HepG2 (cell line): ENCODE results near the gene GIMAP8. TPM values are rescaled to one million over a fixed set of nuclear protein-coding genes. Genes with fewer than 3 reads are reported as not detected.

Experiments used
- FLYWCH1 ChIP-seq: sonication (generic); formaldehyde crosslinking; IDR thresholded peaks from 2 replicates; pipeline ENCODE4 v1.8.1; 2023; ENCODE audit warnings: mild to moderate bottlenecking, missing genetic modification reagents
- HNRNPL ChIP-seq: fragments of 200-400 bp; formaldehyde crosslinking; IDR thresholded peaks from 2 replicates; pipeline ENCODE4 v1.6.1; 2017; ENCODE audit warnings: mild to moderate bottlenecking, low read depth, low read length
- HNRNPLL ChIP-seq: fragments of 200-400 bp; formaldehyde crosslinking; IDR thresholded peaks from 2 replicates; pipeline ENCODE4 v1.6.1; 2017; ENCODE audit warnings: mild to moderate bottlenecking, low read depth, low read length; ENCODE audit not compliant: poor library complexity, severe bottlenecking
- MIXL1 ChIP-seq: IDR thresholded peaks from 2 replicates; pipeline ENCODE4 v1.6.1; 2016
- PHB2 ChIP-seq: fragments of 450-650 bp; IDR thresholded peaks from 2 replicates; pipeline ENCODE4 v1.6.1; 2018; ENCODE audit not compliant: partially characterized antibody
- PHF8 ChIP-seq: sonication (generic); formaldehyde crosslinking; IDR thresholded peaks from 2 replicates; pipeline ENCODE4 v1.5.0; 2020; ENCODE audit warnings: missing genetic modification reagents
- ZMYM2 ChIP-seq: sonication (generic); formaldehyde crosslinking; IDR thresholded peaks from 2 replicates; pipeline ENCODE4 v1.8.0; 2022; ENCODE audit warnings: mild to moderate bottlenecking, missing genetic modification reagents
- ZNF335 ChIP-seq: sonication (generic); formaldehyde crosslinking; IDR thresholded peaks from 2 replicates; pipeline ENCODE4 v1.4.0; 2020; ENCODE audit warnings: missing genetic modification reagents
- ZNF382 ChIP-seq: sonication (generic); formaldehyde crosslinking; IDR thresholded peaks from 2 replicates; pipeline ENCODE4 v1.5.0; 2020; ENCODE audit warnings: missing genetic modification reagents, mild to moderate bottlenecking, borderline replicate concordance
- ZNF790 ChIP-seq: sonication (generic); formaldehyde crosslinking; IDR thresholded peaks from 2 replicates; pipeline ENCODE4 v1.8.0; 2022; ENCODE audit warnings: missing genetic modification reagents, mild to moderate bottlenecking, borderline replicate concordance
- ZNF891 ChIP-seq: sonication (generic); formaldehyde crosslinking; IDR thresholded peaks from 2 replicates; pipeline ENCODE4 v1.5.0; 2020; ENCODE audit warnings: mild to moderate bottlenecking, missing genetic modification reagents
- polyA plus RNA-seq, 8 experiments: library from polyadenylated mRNA; depleted of rRNA in 3 of 8; stranded (reverse) in 7 of 8; unstranded in 1 of 8; fragments of >200 nt; fragmentation: Illumina TruSeq in 4 of 8; extraction: Trizol in 4 of 8; gene quantifications; 2 replicates each; pipeline versions ENCODE4 v1.2.1 to v1.2.3, GENCODE V29; 2011 to 2016; ENCODE audit warnings: low read depth in 4 of 8, missing spikeins in 1 of 8, mixed read lengths in 1 of 8; ENCODE audit not compliant: insufficient read depth in 1 of 8
- total RNA-seq, 5 experiments: library from RNA; depleted of rRNA; stranded (reverse); fragments of >200 nt; fragmentation: Illumina TruSeq; extraction: Trizol; gene quantifications; 2 replicates each; pipeline ENCODE4 v1.2.3, GENCODE V29; 2016; ENCODE audit warnings: low read depth in 1 of 5
- TF ChIP-seq, protein P1 (sequence below): IDR thresholded peaks from 2 replicates; pipeline ENCODE4 v1.6.1; 2016; ENCODE audit warnings: low read depth, missing genetic modification reagents, missing compliant biosample characterization
- TF ChIP-seq, protein P2 (sequence below): sonication (generic); formaldehyde crosslinking; IDR thresholded peaks from 2 replicates; pipeline ENCODE4 v1.8.1; 2023; ENCODE audit warnings: mild to moderate bottlenecking, moderate library complexity, missing genetic modification reagents
- TF ChIP-seq, protein P3 (sequence below): sonication (generic); formaldehyde crosslinking; IDR thresholded peaks from 2 replicates; pipeline ENCODE4 v1.4.0; 2020; ENCODE audit warnings: missing genetic modification reagents
- TF ChIP-seq, protein P4 (sequence below): sonication (generic); formaldehyde crosslinking; IDR thresholded peaks from 2 replicates; pipeline ENCODE4 v1.5.0; 2020; ENCODE audit warnings: missing genetic modification reagents, mild to moderate bottlenecking, borderline replicate concordance
- TF ChIP-seq, protein P5 (sequence below): sonication (generic); formaldehyde crosslinking; IDR thresholded peaks from 2 replicates; pipeline ENCODE4 v1.8.0; 2022; ENCODE audit warnings: mild to moderate bottlenecking, missing genetic modification reagents

Gene GIMAP8
- total and polyA plus RNA-seq, 2 of the 13 experiments (the other 11 are each of a cell fraction or from before 2014, with no cell fraction given), result not detected

DNA sequence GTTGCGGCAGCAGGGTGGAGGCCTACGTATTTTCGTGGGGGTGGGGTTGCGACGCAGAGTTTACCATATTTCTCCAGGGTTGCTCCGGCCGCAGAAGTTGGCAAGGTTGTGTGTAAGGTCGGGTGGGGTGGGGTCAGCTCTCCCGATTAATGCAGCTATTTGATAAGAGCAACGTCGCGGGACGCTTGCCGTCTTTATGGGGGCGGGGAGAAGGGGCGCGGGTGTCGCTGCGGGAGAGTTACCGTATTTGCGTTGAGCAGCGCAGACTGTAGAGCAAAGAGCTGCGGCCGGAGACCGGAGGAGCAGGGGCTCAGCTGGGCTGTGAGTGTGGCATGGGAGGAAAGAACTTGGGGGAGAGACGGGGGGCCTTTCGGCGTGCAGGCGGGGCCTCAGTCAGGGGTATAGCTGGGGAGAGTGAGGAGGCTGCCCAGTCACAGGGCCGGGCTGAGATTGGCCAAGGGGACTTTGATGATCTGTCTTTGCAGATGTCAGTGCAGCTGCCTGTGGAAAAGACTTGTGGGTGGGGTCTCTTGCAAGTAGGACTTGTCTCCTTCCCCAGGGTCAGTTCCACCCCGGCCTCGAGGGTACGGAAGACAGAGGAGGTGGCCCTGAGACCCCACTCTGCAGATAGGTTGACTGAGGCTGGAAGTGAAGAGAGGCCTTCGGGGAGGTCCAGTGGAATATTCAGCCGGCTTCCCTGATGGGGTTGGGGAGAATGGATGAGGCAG is 44.7 kb upstream of the GIMAP8 start (continued):
- TF ChIP-seq, protein P1, sequence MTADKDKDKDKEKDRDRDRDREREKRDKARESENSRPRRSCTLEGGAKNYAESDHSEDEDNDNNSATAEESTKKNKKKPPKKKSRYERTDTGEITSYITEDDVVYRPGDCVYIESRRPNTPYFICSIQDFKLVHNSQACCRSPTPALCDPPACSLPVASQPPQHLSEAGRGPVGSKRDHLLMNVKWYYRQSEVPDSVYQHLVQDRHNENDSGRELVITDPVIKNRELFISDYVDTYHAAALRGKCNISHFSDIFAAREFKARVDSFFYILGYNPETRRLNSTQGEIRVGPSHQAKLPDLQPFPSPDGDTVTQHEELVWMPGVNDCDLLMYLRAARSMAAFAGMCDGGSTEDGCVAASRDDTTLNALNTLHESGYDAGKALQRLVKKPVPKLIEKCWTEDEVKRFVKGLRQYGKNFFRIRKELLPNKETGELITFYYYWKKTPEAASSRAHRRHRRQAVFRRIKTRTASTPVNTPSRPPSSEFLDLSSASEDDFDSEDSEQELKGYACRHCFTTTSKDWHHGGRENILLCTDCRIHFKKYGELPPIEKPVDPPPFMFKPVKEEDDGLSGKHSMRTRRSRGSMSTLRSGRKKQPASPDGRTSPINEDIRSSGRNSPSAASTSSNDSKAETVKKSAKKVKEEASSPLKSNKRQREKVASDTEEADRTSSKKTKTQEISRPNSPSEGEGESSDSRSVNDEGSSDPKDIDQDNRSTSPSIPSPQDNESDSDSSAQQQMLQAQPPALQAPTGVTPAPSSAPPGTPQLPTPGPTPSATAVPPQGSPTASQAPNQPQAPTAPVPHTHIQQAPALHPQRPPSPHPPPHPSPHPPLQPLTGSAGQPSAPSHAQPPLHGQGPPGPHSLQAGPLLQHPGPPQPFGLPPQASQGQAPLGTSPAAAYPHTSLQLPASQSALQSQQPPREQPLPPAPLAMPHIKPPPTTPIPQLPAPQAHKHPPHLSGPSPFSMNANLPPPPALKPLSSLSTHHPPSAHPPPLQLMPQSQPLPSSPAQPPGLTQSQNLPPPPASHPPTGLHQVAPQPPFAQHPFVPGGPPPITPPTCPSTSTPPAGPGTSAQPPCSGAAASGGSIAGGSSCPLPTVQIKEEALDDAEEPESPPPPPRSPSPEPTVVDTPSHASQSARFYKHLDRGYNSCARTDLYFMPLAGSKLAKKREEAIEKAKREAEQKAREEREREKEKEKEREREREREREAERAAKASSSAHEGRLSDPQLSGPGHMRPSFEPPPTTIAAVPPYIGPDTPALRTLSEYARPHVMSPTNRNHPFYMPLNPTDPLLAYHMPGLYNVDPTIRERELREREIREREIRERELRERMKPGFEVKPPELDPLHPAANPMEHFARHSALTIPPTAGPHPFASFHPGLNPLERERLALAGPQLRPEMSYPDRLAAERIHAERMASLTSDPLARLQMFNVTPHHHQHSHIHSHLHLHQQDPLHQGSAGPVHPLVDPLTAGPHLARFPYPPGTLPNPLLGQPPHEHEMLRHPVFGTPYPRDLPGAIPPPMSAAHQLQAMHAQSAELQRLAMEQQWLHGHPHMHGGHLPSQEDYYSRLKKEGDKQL, result no peak
- TF ChIP-seq, protein P2, sequence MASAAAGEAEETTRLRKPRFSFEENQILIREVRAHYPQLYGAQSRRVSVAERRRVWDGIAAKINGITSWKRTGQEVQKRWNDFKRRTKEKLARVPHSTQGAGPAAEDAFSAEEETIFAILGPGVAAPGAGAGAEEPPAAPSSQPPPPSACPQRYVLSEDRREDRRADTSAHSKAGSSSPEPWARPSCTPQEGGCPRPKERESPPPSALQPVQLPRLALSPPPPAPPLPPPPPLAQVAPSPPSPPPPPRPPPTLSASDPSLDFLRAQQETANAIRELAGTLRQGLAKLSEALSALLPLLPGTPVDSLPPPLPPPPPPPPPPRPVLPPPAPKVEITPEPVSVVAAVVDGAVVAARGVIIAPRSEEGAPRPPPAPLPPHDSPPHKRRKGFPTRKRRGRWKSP (CRISPR knock-in tag), result peak; percentile 40; the same call in 1 of the 2 replicates
- TF ChIP-seq, protein P3, sequence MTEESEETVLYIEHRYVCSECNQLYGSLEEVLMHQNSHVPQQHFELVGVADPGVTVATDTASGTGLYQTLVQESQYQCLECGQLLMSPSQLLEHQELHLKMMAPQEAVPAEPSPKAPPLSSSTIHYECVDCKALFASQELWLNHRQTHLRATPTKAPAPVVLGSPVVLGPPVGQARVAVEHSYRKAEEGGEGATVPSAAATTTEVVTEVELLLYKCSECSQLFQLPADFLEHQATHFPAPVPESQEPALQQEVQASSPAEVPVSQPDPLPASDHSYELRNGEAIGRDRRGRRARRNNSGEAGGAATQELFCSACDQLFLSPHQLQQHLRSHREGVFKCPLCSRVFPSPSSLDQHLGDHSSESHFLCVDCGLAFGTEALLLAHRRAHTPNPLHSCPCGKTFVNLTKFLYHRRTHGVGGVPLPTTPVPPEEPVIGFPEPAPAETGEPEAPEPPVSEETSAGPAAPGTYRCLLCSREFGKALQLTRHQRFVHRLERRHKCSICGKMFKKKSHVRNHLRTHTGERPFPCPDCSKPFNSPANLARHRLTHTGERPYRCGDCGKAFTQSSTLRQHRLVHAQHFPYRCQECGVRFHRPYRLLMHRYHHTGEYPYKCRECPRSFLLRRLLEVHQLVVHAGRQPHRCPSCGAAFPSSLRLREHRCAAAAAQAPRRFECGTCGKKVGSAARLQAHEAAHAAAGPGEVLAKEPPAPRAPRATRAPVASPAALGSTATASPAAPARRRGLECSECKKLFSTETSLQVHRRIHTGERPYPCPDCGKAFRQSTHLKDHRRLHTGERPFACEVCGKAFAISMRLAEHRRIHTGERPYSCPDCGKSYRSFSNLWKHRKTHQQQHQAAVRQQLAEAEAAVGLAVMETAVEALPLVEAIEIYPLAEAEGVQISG (CRISPR knock-in tag), result 0 out of 2 replicates have a peak, but pooled peaks have one; percentile 12
- TF ChIP-seq ZNF790 (CRISPR knock-in tag) (no peak), PHF8 (peak; percentile 22; the same call in 1 of the 2 replicates), HNRNPL (no peak), ZNF382 (CRISPR knock-in tag) (no peak), ZNF891 (CRISPR knock-in tag) (no peak), ZMYM2 (0 out of 2 replicates have a peak, but pooled peaks have one; percentile 10), MIXL1 (CRISPR knock-in tag) (no peak), FLYWCH1 (CRISPR knock-in tag) (no peak), ZNF335 (CRISPR knock-in tag) (no peak), PHB2 (no peak), HNRNPLL (peak; percentile 54)
- TF ChIP-seq, protein P4, sequence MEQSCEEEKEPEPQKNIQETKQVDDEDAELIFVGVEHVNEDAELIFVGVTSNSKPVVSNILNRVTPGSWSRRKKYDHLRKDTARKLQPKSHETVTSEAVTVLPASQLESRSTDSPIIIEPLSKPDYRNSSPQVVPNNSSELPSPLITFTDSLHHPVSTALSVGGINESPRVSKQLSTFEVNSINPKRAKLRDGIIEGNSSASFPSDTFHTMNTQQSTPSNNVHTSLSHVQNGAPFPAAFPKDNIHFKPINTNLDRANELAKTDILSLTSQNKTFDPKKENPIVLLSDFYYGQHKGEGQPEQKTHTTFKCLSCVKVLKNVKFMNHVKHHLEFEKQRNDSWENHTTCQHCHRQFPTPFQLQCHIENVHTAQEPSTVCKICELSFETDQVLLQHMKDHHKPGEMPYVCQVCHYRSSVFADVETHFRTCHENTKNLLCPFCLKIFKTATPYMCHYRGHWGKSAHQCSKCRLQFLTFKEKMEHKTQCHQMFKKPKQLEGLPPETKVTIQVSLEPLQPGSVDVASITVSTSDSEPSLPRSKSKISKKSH (CRISPR knock-in tag), result peak; percentile 54; the same call in 1 of the 2 replicates
- TF ChIP-seq, protein P5, sequence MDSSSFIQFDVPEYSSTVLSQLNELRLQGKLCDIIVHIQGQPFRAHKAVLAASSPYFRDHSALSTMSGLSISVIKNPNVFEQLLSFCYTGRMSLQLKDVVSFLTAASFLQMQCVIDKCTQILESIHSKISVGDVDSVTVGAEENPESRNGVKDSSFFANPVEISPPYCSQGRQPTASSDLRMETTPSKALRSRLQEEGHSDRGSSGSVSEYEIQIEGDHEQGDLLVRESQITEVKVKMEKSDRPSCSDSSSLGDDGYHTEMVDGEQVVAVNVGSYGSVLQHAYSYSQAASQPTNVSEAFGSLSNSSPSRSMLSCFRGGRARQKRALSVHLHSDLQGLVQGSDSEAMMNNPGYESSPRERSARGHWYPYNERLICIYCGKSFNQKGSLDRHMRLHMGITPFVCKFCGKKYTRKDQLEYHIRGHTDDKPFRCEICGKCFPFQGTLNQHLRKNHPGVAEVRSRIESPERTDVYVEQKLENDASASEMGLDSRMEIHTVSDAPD, result no peak
